Kidney (tissue), 14 donors: ENCODE measurements around the gene LRRFIP1. TPM values are rescaled to one million over a fixed set of nuclear protein-coding genes. Genes with fewer than 3 reads are reported as not detected.

Experiments used
- DNase-seq, 5 donors: peaks; one replicate each; pipeline ENCODE4 v3.0.0-alpha.2; 2013 to 2020
- FAIRE-seq: peaks from 2 replicates; lab custom pipeline; 2012; peaks lifted over from hg19 to GRCh38; lab: Jason Lieb, UNC
- H3K27ac ChIP-seq, 2 donors: one replicate each; pipeline ENCODE4 v1.7.0; 2013; ENCODE audit warnings: low read depth in 2 of 2, low read length in 2 of 2, inconsistent platforms in 1 of 2
- H3K27me3 ChIP-seq: one replicate; pipeline ENCODE4 v1.7.1; 2013; ENCODE audit warnings: low read length, inconsistent platforms; ENCODE audit not compliant: control insufficient read depth, insufficient read depth
- H3K36me3 ChIP-seq, 3 donors: one replicate each; pipeline versions ENCODE4 v1.7.0 to v1.7.1; 2013; ENCODE audit warnings: low read length in 3 of 3, control low read depth in 1 of 3, inconsistent platforms in 1 of 3; ENCODE audit not compliant: insufficient read depth in 3 of 3, control insufficient read depth in 2 of 3
- H3K4me1 ChIP-seq, 3 donors: one replicate each; pipeline versions ENCODE4 v1.7.0 to v1.7.1; 2013; ENCODE audit warnings: low read length in 3 of 3, inconsistent platforms in 1 of 3, low read depth in 1 of 3; ENCODE audit not compliant: control insufficient read depth in 2 of 3, insufficient read depth in 2 of 3
- H3K4me3 ChIP-seq, 3 donors: one replicate each; pipeline versions ENCODE4 v1.7.0 to v1.8.1; 2013; ENCODE audit warnings: low read length in 3 of 3, control low read depth in 1 of 3, inconsistent platforms in 1 of 3
- H3K9ac ChIP-seq, 3 donors: one replicate each; pipeline versions ENCODE4 v1.7.0 to v1.7.1; 2013; ENCODE audit warnings: low read length in 3 of 3, control low read depth in 1 of 3, inconsistent platforms in 1 of 3
- H3K9me3 ChIP-seq, 3 donors: one replicate each; pipeline versions ENCODE4 v1.7.0 to v1.7.1; 2013; ENCODE audit warnings: low read length in 3 of 3, control low read depth in 1 of 3, inconsistent platforms in 1 of 3; ENCODE audit not compliant: control insufficient read depth in 2 of 3, insufficient read depth in 1 of 3
- CTCF ChIP-seq: IDR thresholded peaks from 3 replicates; pipeline ENCODE4 v1.5.1; 2012; ENCODE audit warnings: mild to moderate bottlenecking, moderate library complexity, borderline replicate concordance; ENCODE audit not compliant: insufficient read depth; ENCODE audit errors: extremely low read depth
- intact Hi-C: fragments of 100-400 bp; cut with DNase I; formaldehyde crosslinking; loops from one replicate; pipeline ENCODE4 v1.11.1; 2022
- polyA plus RNA-seq: library from polyadenylated mRNA; stranded (reverse); fragments of 350-450 nt; fragmentation: Illumina TruSeq; extraction: RNeasy Lipid Tissue Mini Kit (QIAGEN cat#74804); gene quantifications from one replicate; pipeline ENCODE4 v1.2.3, GENCODE V29; 2014; ENCODE audit warnings: low read depth, low replicate concordance; ENCODE audit not compliant: insufficient read depth
- total RNA-seq: library from RNA; stranded (reverse); fragmentation: NEBNext Ultra II Directional; extraction: Animal tissue kit (Norgen Biotek cat#: 25700); gene quantifications from one replicate; pipeline ENCODE4 v1.2.1, GENCODE V29; 2021
- donor health status: control.
- donor health status: control.
- donor health status: control.
- donor health status: control.
- donor health status: control.
- donor health status: DM: yes; HTN: yes; CAD: no.
- donor health status: Normal renal cell carcinoma (clear cell type).

The LRRFIP1 gene
- total and polyA plus RNA-seq, 2 donors from 2014 or later: 39.1 to 204 TPM

GRCh38 chr2:237724811-237725478 lies 97.6 kb downstream of the LRRFIP1 start:
- Histone ChIP-seq H3K9me3 (no peaks in the 10 kb centered on the region), H3K4me1 (peaks cover 0 to 27% (median 23%) of the 10 kb centered on the region in 3 donors), H3K27me3 (no peaks in the 10 kb centered on the region), H3K9ac (no peak overlapping the region), H3K27ac (no peak overlapping the region), H3K4me3 (no peak overlapping the region), H3K36me3 (no peaks in the 10 kb centered on the region)
- intact Hi-C loops: no loop called here
- no peak for TF ChIP-seq CTCF
- no peak for FAIRE-seq
- no peak for DNase-seq

GRCh38 chr2:237725661-237726060 lies 98.3 kb downstream of the LRRFIP1 start:
- intact Hi-C loops: no loop called here
- H3K9me3 ChIP-seq: no peaks in the 10 kb centered on the region
- H3K4me1 ChIP-seq: peaks cover 0 to 27% (median 26%) of the 10 kb centered on the region in 3 donors
- DNase-seq (no peak), FAIRE-seq (no peak)
- H3K4me3 ChIP-seq: no peak overlapping the region
- H3K27me3 ChIP-seq: no peaks in the 10 kb centered on the region
- no peak for TF ChIP-seq CTCF
- H3K9ac ChIP-seq: no peak overlapping the region
- no peak overlapping the region for H3K27ac ChIP-seq
- H3K36me3 ChIP-seq: no peaks in the 10 kb centered on the region

GRCh38 chr2:237726401-237726830 lies 99.0 kb downstream of the LRRFIP1 start:
- peak in 2 of 5 donors; percentile 49 to 91 for DNase-seq
- H3K9ac ChIP-seq: no peak overlapping the region
- no peak overlapping the region for H3K4me3 ChIP-seq
- TF ChIP-seq CTCF: no peak
- no peak overlapping the region for H3K27ac ChIP-seq
- H3K9me3 ChIP-seq: no peaks in the 10 kb centered on the region
- intact Hi-C loops: no loop called here
- H3K27me3 ChIP-seq: no peaks in the 10 kb centered on the region
- H3K36me3 ChIP-seq: no peaks in the 10 kb centered on the region
- peak; percentile 33 for FAIRE-seq
- peaks cover 0 to 29% (median 27%) of the 10 kb centered on the region in 3 donors for H3K4me1 ChIP-seq

- peak overlapping the region in 1 of 2 donors; percentile 42 for H3K27ac ChIP-seq
- no peak overlapping the region for H3K4me3 ChIP-seq
- peak in 1 of 5 donors; percentile 69 for DNase-seq
- H3K9me3 ChIP-seq: no peaks in the 10 kb centered on the region
- peaks cover 0 to 33% (median 28%) of the 10 kb centered on the region in 3 donors for H3K4me1 ChIP-seq
- no peak overlapping the region for H3K9ac ChIP-seq
- no peaks in the 10 kb centered on the region for H3K36me3 ChIP-seq
- no peak for FAIRE-seq
- TF ChIP-seq CTCF: no peak
- H3K27me3 ChIP-seq: no peaks in the 10 kb centered on the region
- intact Hi-C loops: no loop called here
These were observed 100.0 kb downstream of the LRRFIP1 start for GRCh38 chr2:237727363-237727762.
